ENCODE data around the gene RAB12.

DNA sequence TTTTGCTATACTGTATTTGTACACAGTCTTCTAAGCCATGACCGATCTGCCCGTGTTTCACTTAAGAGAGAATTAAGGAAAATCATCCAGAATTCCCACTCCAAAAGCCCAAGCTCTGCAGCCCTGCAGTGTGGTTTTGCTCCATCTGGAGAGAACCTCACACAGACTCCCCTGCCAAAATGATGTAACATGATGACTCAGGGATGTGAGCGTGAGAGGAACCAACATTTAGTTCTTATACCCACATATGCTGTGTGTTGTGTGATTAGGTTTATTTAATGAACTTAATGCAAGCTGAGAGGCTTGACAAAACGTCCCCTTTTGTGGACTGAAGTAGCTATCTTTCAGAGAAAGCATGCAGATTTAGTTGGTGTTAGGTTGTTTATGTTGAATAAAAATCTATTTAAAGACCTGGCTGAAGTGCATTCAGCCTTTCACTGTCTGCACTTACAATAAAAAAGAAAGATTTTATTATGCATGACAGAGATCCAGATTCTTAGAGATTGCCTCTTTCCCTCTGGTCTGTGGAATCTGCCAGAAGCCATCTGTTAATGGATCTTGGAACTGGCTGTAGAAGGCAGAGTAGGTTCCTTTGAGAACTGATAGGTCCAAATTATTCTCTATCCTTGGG lies 6.3 kb downstream of the RAB12 start:
- TF ChIP-seq CTCF (conservative IDR thresholded peaks at IDR 0.05 in 1 of 2, IDR thresholded peaks at IDR 0.05 in 1 of 2; ENCODE audit: low read depth in 1 of 2, low read length in 2 of 2): no peak
- TF ChIP-seq EZH2 (IDR thresholded peaks at IDR 0.05; ENCODE audit: low read length, missing control alignments): no peak

All from fibroblast of lung (primary cell).